OCI-LY7 (cell line): Measurements from ENCODE around the gene FAM200B. TPM values are rescaled to one million over a fixed set of nuclear protein-coding genes. Genes with fewer than 3 reads are reported as not detected.

Source experiments
- BruUV-seq: library from RNA; stranded (reverse); fragments of 400-500 nt; replicated peaks from 2 replicates; lab custom pipeline; 2021; lab: Mats Ljungman, UMichigan
- CTCF ChIA-PET: fragments of 300-600 bp; sonication (Branson Sonifier 250); formaldehyde crosslinking; loops from one replicate; lab custom pipeline; 2022; ENCODE audit warnings: antibody characterized with exemption; ENCODE audit not compliant: unreplicated experiment; lab: Charles Lee
- POLR2A ChIA-PET: fragments of 300-600 bp; sonication (Branson Sonifier 250); formaldehyde crosslinking; loops from one replicate; lab custom pipeline; 2022; ENCODE audit warnings: antibody characterized with exemption; lab: Charles Lee
- DNase-seq: peaks from one replicate; pipeline ENCODE4 v3.0.0-alpha.2; 2015; ENCODE audit warnings: low spot score
- H2AFZ ChIP-seq: fragments of 200-600 bp; sonication (generic), shearing (Covaris generic); 2 replicates; pipeline ENCODE4 v1.6.1; 2014; ENCODE audit warnings: mild to moderate bottlenecking, antibody characterized with exemption, low read length, moderate library complexity
- H3K27ac ChIP-seq: fragments of 200-600 bp; sonication (generic); 2 replicates; pipeline ENCODE4 v1.5.1; 2014; ENCODE audit warnings: mixed run types, low read depth, mild to moderate bottlenecking, moderate library complexity, low read length, inconsistent platforms; ENCODE audit not compliant: poor library complexity, severe bottlenecking
- H3K36me3 ChIP-seq: fragments of 200-600 bp; sonication (generic); 2 replicates; pipeline ENCODE4 v1.6.1; 2014; ENCODE audit warnings: mild to moderate bottlenecking, antibody characterized with exemption, low read length, moderate library complexity, mixed read lengths; ENCODE audit not compliant: insufficient read depth
- H3K4me1 ChIP-seq: fragments of 200-600 bp; sonication (generic); 2 replicates; pipeline ENCODE4 v1.5.1; 2014; ENCODE audit warnings: mild to moderate bottlenecking, low read length; ENCODE audit not compliant: insufficient read depth, poor library complexity, severe bottlenecking
- H3K4me2 ChIP-seq: fragments of 200-600 bp; sonication (generic); 2 replicates; pipeline ENCODE4 v1.6.1; 2014; ENCODE audit warnings: mild to moderate bottlenecking, low read length
- H3K4me3 ChIP-seq: fragments of 200-600 bp; sonication (generic); 2 replicates; pipeline ENCODE4 v1.5.1; 2014; ENCODE audit warnings: mild to moderate bottlenecking, low read depth, low read length; ENCODE audit not compliant: poor library complexity, severe bottlenecking
- H3K79me2 ChIP-seq: fragments of 200-600 bp; sonication (generic); 2 replicates; pipeline ENCODE4 v1.6.1; 2016; ENCODE audit warnings: low read depth, mild to moderate bottlenecking, low read length, moderate library complexity, mixed read lengths; ENCODE audit not compliant: insufficient read depth
- H3K9me2 ChIP-seq: fragments of 200-600 bp; sonication (generic); 2 replicates; pipeline ENCODE4 v1.6.1; 2016; ENCODE audit warnings: mild to moderate bottlenecking, low read length, mixed read lengths; ENCODE audit not compliant: insufficient read depth
- H3K9me3 ChIP-seq: fragments of 200-600 bp; sonication (generic); 2 replicates; pipeline ENCODE4 v1.6.1; 2014; ENCODE audit warnings: mild to moderate bottlenecking, mixed run types, low read length, mixed read lengths
- H4K20me1 ChIP-seq: fragments of 200-600 bp; sonication (generic); 2 replicates; pipeline ENCODE4 v1.6.1; 2014; ENCODE audit warnings: mild to moderate bottlenecking, antibody characterized with exemption, low read length, moderate library complexity, mixed read lengths; ENCODE audit not compliant: insufficient read depth
- EZH2phosphoT487 ChIP-seq: fragments of 200-600 bp; sonication (generic); IDR thresholded peaks from 2 replicates; pipeline ENCODE4 v1.6.1; 2018; ENCODE audit warnings: low read depth, borderline replicate concordance, mild to moderate bottlenecking, mixed run types, antibody characterized with exemption, low read length, moderate library complexity, mixed read lengths
- intact Hi-C: fragments of 100-400 bp; cut with micrococcal nuclease; formaldehyde crosslinking; loops from one replicate; pipeline ENCODE4 v1.10.0; 2022; ENCODE audit not compliant: unreplicated experiment
- total RNA-seq, 2 experiments: library from RNA; depleted of rRNA in 1 of 2; stranded (reverse); fragments of >200 nt in 1 of 2; shearing (Covaris generic) in 1 of 2; gene quantifications; 2 replicates each; pipeline ENCODE4 v1.2.3, GENCODE V29; 2014 to 2022
- TF ChIP-seq, protein P1 (sequence below): fragments of 200-600 bp; sonication (generic); conservative IDR thresholded peaks from 2 replicates; pipeline ENCODE4 v1.5.1; 2014; ENCODE audit warnings: mild to moderate bottlenecking, antibody characterized with exemption, low read length, moderate library complexity, mixed read lengths

Gene FAM200B
- total RNA-seq, 2 experiments from 2014 or later: 11.5 to 25.0 TPM

DNA sequence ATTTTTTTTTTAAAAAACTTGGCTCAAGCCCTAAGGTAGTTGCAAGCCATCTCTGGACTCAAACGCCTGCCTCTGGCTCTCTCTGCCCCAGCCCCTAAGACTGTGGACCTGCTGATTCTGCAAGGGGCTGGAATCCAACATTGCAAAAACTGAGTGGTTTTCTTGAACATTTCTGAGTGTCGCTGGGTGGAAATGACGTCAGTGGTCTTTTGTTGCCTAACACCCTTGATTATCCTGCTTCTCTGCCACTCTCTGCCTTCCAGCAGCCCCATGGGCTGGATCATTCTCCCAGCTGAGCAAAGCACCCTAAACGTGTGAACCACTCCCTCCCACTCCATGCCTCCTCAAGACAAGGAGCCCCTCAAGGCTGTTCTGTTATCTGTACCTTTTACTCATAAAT is 37.9 kb downstream of the FAM200B start:
- TF ChIP-seq, protein P1, sequence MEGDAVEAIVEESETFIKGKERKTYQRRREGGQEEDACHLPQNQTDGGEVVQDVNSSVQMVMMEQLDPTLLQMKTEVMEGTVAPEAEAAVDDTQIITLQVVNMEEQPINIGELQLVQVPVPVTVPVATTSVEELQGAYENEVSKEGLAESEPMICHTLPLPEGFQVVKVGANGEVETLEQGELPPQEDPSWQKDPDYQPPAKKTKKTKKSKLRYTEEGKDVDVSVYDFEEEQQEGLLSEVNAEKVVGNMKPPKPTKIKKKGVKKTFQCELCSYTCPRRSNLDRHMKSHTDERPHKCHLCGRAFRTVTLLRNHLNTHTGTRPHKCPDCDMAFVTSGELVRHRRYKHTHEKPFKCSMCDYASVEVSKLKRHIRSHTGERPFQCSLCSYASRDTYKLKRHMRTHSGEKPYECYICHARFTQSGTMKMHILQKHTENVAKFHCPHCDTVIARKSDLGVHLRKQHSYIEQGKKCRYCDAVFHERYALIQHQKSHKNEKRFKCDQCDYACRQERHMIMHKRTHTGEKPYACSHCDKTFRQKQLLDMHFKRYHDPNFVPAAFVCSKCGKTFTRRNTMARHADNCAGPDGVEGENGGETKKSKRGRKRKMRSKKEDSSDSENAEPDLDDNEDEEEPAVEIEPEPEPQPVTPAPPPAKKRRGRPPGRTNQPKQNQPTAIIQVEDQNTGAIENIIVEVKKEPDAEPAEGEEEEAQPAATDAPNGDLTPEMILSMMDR: no peak
- TF ChIP-seq EZH2phosphoT487: no peak
- no peak overlapping the region for H3K27ac ChIP-seq
- POLR2A ChIA-PET: no interaction called here
- H4K20me1 ChIP-seq: no peaks in the 10 kb centered on the region
- H3K79me2 ChIP-seq: no peaks in the 10 kb centered on the region
- CTCF ChIA-PET: no interaction called here
- intact Hi-C loops: no loop called here
- no peaks in the 10 kb centered on the region for H3K9me3 ChIP-seq
- H3K4me3 ChIP-seq: no peak overlapping the region
- DNase-seq: no peak
- BruUV-seq: no TSS peak
- no peak overlapping the region for H2AFZ ChIP-seq
- H3K4me1 ChIP-seq: no peaks in the 10 kb centered on the region
- H3K4me2 ChIP-seq: no peak overlapping the region
- no peaks in the 10 kb centered on the region for H3K9me2 ChIP-seq
- no peaks in the 10 kb centered on the region for H3K36me3 ChIP-seq

DNA sequence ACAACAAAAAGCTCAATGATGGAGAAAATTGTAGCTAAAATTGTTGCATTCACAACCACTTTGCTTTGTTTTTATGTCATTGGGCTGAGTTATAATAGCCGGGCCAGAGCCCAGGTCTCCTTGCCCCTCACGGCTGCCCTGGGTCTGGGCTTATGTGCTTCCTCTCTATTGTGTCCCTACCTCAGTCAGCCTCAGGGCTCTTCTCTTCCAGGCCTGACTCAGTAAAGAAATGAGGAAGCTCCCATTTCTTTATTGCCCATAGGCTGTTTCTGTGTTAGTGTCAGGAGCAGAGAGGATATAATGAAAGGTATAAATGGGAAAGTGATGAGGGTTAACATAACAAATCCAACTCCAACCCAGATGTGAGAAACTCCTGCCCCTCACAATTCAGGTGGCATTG is 39.2 kb downstream of the FAM200B start:
- Histone ChIP-seq H3K36me3 (no peaks in the 10 kb centered on the region), H3K4me2 (no peak overlapping the region), H2AFZ (no peak overlapping the region), H3K9me2 (no peaks in the 10 kb centered on the region), H4K20me1 (no peaks in the 10 kb centered on the region), H3K27ac (no peak overlapping the region), H3K9me3 (no peaks in the 10 kb centered on the region), H3K4me3 (no peak overlapping the region), H3K4me1 (no peaks in the 10 kb centered on the region), H3K79me2 (no peaks in the 10 kb centered on the region)
- intact Hi-C loops: no loop called here
- CTCF ChIA-PET: no interaction called here
- DNase-seq: no peak
- POLR2A ChIA-PET: interaction anchor here (0.6 to 1.4 kb wide), 4 partner anchors 9 to 379 kb away, joined by 3 to 4 read pairs (median 4); no protein-coding TSS in a partner anchor
- no TSS peak for BruUV-seq
- no peak for TF ChIP-seq EZH2phosphoT487
- TF ChIP-seq, protein P1: no peak

DNA sequence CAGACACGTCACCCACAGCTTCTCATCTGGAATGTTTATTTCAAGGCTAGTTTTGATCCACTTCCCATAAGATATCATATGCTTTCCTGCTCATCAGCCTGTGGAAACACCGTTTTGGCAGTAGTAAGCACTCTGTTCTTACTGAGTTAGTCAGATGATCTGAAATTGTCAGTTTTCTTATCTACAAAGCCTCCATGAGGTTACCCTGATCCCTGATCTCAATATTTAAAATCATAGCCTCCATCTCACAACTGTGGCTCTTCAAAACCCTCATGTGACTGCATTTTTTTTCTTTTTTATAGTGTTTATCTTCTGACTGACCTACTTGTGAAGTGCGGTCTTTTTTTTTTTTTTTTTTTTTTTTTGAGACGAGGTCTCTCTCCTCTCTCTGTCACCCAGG is 44.0 kb downstream of the FAM200B start:
- BruUV-seq: no TSS peak
- no peaks in the 10 kb centered on the region for H4K20me1 ChIP-seq
- no peak overlapping the region for H2AFZ ChIP-seq
- H3K9me3 ChIP-seq: no peaks in the 10 kb centered on the region
- TF ChIP-seq, protein P1: no peak
- TF ChIP-seq EZH2phosphoT487: no peak
- intact Hi-C loops: loop anchor here (5.0 kb wide), 1 partner anchor 248 kb away; no protein-coding TSS in a partner anchor
- H3K4me2 ChIP-seq: no peak overlapping the region
- ChIA-PET CTCF (no interaction called here), POLR2A (interaction anchor here (0.5 kb wide), 1 partner anchor 144 kb away, joined by 3 read pairs; no protein-coding TSS in a partner anchor)
- no peaks in the 10 kb centered on the region for H3K9me2 ChIP-seq
- DNase-seq: no peak
- H3K36me3 ChIP-seq: no peaks in the 10 kb centered on the region
- no peaks in the 10 kb centered on the region for H3K79me2 ChIP-seq
- H3K4me3 ChIP-seq: no peak overlapping the region
- no peak overlapping the region for H3K27ac ChIP-seq
- H3K4me1 ChIP-seq: peaks cover 27% of the 10 kb centered on the region
